Suprapubic skin (tissue), 4 donors: ENCODE data around the gene TMTC1. TPM values are rescaled to one million over a fixed set of nuclear protein-coding genes. Genes with fewer than 3 reads are reported as not detected.
A peak's percentile ranks its signal among the peaks of the same experiment; 100 is the strongest.

ENCODE experiments used
- DNase-seq, 2 donors: peaks; one replicate each; pipeline ENCODE4 v3.0.0-alpha.2; 2019; ENCODE audit warnings: low spot score in 2 of 2
- H3K27ac ChIP-seq: fragments of 200-600 bp; sonication (generic); one replicate; pipeline ENCODE4 v1.5.1; 2019
- H3K27me3 ChIP-seq: fragments of 200-600 bp; sonication (generic); one replicate; pipeline ENCODE4 v1.5.1; 2019
- H3K36me3 ChIP-seq: fragments of 200-600 bp; sonication (generic); one replicate; pipeline ENCODE4 v1.5.1; 2019
- H3K4me1 ChIP-seq: fragments of 200-600 bp; sonication (generic); one replicate; pipeline ENCODE4 v1.5.1; 2019
- H3K4me3 ChIP-seq: fragments of 200-600 bp; sonication (generic); one replicate; pipeline ENCODE4 v1.5.1; 2019; ENCODE audit warnings: mild to moderate bottlenecking
- H3K9me3 ChIP-seq: fragments of 200-600 bp; sonication (generic); one replicate; pipeline ENCODE4 v1.5.1; 2019
- EP300 ChIP-seq: sonication (generic); formaldehyde crosslinking; IDR thresholded peaks from one replicate; pipeline ENCODE4 v1.6.1; 2017; ENCODE audit warnings: antibody characterized with exemption
- POLR2A ChIP-seq, 2 donors: fragments of 450-650 bp; IDR thresholded peaks; one replicate each; pipeline ENCODE4 v1.6.1; 2017; ENCODE audit warnings: antibody characterized with exemption in 2 of 2, mild to moderate bottlenecking in 2 of 2, moderate library complexity in 2 of 2
- POLR2AphosphoS5 ChIP-seq, 3 donors: sonication (generic); formaldehyde crosslinking; IDR thresholded peaks; one replicate each; pipeline ENCODE4 v1.6.1; 2017; ENCODE audit warnings: antibody characterized with exemption in 3 of 3
- WGBS: methylation state at CpG from one replicate; pipeline ENCODE4 v1.1.5; 2018; 5-methylcytosine and 5-hydroxymethylcytosine counted together
- total RNA-seq, 4 donors: library from RNA; depleted of rRNA; stranded (reverse); fragments of >200 nt; gene quantifications; one replicate each; pipeline ENCODE4 v1.1.0, GENCODE V29; 2016
- TF ChIP-seq, protein P1 (sequence below), 2 donors: fragments of 200-600 bp in 1 of 2; fragments of 450-650 bp in 1 of 2; sonication (generic) in 1 of 2; IDR thresholded peaks; one replicate each; pipeline ENCODE4 v1.5.1; 2016 to 2019; ENCODE audit warnings: antibody characterized with exemption in 2 of 2, mild to moderate bottlenecking in 1 of 2, moderate library complexity in 1 of 2

Gene TMTC1
- total RNA-seq, 4 donors from 2014 or later = 11.0 to 25.8 (median 19.5) TPM

GRCh38 chr12:29581631-29582030, 202.1 kb downstream of the TMTC1 start:
- Histone ChIP-seq H3K4me1 (peaks cover 11% of the 10 kb centered on the region), H3K4me3 (no peak overlapping the region), H3K27me3 (no peaks in the 10 kb centered on the region), H3K36me3 (no peaks in the 10 kb centered on the region), H3K9me3 (no peaks in the 10 kb centered on the region), H3K27ac (no peak overlapping the region)
- no peak for DNase-seq
- WGBS = 34% methylated on average over 4 of the region's 4 CpGs
- TF ChIP-seq POLR2AphosphoS5 (IDR thresholded peaks at IDR 0.05) (no peak), POLR2A (IDR thresholded peaks at IDR 0.05) (no peak), EP300 (no peak)
- TF ChIP-seq, protein P1, sequence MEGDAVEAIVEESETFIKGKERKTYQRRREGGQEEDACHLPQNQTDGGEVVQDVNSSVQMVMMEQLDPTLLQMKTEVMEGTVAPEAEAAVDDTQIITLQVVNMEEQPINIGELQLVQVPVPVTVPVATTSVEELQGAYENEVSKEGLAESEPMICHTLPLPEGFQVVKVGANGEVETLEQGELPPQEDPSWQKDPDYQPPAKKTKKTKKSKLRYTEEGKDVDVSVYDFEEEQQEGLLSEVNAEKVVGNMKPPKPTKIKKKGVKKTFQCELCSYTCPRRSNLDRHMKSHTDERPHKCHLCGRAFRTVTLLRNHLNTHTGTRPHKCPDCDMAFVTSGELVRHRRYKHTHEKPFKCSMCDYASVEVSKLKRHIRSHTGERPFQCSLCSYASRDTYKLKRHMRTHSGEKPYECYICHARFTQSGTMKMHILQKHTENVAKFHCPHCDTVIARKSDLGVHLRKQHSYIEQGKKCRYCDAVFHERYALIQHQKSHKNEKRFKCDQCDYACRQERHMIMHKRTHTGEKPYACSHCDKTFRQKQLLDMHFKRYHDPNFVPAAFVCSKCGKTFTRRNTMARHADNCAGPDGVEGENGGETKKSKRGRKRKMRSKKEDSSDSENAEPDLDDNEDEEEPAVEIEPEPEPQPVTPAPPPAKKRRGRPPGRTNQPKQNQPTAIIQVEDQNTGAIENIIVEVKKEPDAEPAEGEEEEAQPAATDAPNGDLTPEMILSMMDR (IDR thresholded peaks at IDR 0.05) = no peak

DNA sequence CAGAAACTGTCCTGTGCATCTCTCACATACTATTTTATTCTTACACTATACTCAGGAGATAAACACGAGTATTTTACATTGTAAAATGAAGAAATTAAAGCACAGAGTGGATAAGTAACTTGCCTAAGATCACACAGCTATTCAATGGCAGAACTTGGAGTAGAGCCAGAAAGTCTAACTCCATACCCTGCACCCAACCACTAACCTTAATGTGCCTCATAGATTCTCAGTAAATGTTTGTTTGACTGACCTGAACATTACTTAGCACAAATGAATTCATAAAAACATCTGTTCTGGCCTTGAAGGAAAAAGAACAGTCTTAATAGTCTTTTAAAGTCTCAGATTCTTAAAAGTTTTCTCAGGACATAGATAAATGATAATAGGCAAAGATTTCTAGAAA, 202.8 kb downstream of the TMTC1 start:
- WGBS = 80% methylated on average over 1 of the region's 1 CpG
- Histone ChIP-seq H3K9me3 (no peaks in the 10 kb centered on the region), H3K27me3 (no peaks in the 10 kb centered on the region), H3K4me1 (peaks cover 11% of the 10 kb centered on the region), H3K4me3 (no peak overlapping the region), H3K36me3 (no peaks in the 10 kb centered on the region), H3K27ac (no peak overlapping the region)
- DNase-seq = no peak
- TF ChIP-seq POLR2A (IDR thresholded peaks at IDR 0.05) (no peak), POLR2AphosphoS5 (IDR thresholded peaks at IDR 0.05) (no peak), EP300 (no peak)
- TF ChIP-seq, protein P1 (IDR thresholded peaks at IDR 0.05) = no peak

DNA sequence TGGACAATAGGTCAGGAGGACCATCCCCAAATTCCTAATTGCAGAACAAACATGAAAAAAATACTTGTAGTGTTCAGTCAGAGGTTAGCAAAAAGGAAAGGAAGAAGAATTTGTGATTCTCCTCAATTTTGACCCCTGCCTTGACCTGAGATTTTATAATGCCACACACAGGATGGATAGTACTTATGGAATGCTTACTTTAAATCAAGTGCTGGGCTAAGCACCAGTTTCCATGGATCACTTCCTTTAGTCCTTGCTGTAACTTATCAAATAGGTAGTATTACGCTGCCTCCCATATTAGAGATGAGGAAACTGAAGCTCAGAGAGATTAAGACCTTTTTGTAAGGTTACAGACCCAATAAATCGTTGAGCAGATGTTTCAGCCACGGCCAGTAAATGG, 205.0 kb downstream of the TMTC1 start:
- Histone ChIP-seq H3K4me1 (peaks cover 11% of the 10 kb centered on the region), H3K36me3 (no peaks in the 10 kb centered on the region), H3K27ac (peak overlapping the region; percentile 12), H3K4me3 (no peak overlapping the region), H3K9me3 (no peaks in the 10 kb centered on the region), H3K27me3 (no peaks in the 10 kb centered on the region)
- WGBS = 62% methylated on average over 3 of the region's 3 CpGs
- TF ChIP-seq, protein P1 (IDR thresholded peaks at IDR 0.05) = no peak
- TF ChIP-seq POLR2A (IDR thresholded peaks at IDR 0.05) (no peak), POLR2AphosphoS5 (IDR thresholded peaks at IDR 0.05) (no peak), EP300 (no peak)
- no peak for DNase-seq

DNA sequence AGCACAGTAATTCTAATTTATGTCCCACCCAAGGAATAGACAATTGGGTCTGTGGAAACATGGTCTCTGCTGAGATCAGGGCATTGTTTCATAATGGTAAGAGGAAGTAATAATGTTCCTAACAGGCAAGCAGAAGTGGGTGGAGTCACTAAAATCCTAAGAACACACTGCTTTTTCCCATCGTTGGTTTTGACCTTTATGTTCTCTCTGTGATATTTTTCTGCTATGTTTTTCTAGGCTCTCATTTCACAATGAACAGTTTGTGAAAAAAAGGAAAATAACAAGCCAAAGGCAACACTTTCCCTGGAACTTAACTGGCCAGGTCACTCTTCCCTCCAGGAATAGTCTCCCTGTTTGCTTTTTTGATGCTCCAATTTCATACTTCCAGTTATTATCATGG, 205.7 kb downstream of the TMTC1 start:
- Histone ChIP-seq H3K4me3 (no peak overlapping the region), H3K36me3 (no peaks in the 10 kb centered on the region), H3K4me1 (peaks cover 7% of the 10 kb centered on the region), H3K9me3 (no peaks in the 10 kb centered on the region), H3K27me3 (no peaks in the 10 kb centered on the region), H3K27ac (peak overlapping the region; percentile 12)
- DNase-seq = no peak
- WGBS = 30% methylated on average over 1 of the region's 1 CpG
- TF ChIP-seq EP300 (no peak), POLR2A (IDR thresholded peaks at IDR 0.05) (no peak), POLR2AphosphoS5 (IDR thresholded peaks at IDR 0.05) (no peak)
- TF ChIP-seq, protein P1 (IDR thresholded peaks at IDR 0.05) = no peak

- Histone ChIP-seq H3K9me3 (no peaks in the 10 kb centered on the region), H3K4me1 (peaks cover 3% of the 10 kb centered on the region), H3K27me3 (no peaks in the 10 kb centered on the region), H3K36me3 (peaks cover 4% of the 10 kb centered on the region), H3K27ac (no peak overlapping the region), H3K4me3 (no peak overlapping the region)
- no peak for TF ChIP-seq EP300
- no peak for TF ChIP-seq POLR2AphosphoS5 (IDR thresholded peaks at IDR 0.05)
- no peak for TF ChIP-seq POLR2A (IDR thresholded peaks at IDR 0.05)
- TF ChIP-seq, protein P1 (IDR thresholded peaks at IDR 0.05) = no peak
- DNase-seq = no peak
- WGBS = 69% methylated on average over 4 of the region's 4 CpGs
Measured at GRCh38 chr12:29574500-29574899, 209.2 kb downstream of the TMTC1 start.
